Measurements from ENCODE around the gene PDGFB. TPM values are rescaled to one million over a fixed set of nuclear protein-coding genes. Genes with fewer than 3 reads are reported as not detected.
A peak's percentile ranks its signal among the peaks of the same experiment; 100 is the strongest.

Gene PDGFB
- total RNA-seq, 2 donors from 2014 or later: 21.9 to 22.0 TPM

DNA sequence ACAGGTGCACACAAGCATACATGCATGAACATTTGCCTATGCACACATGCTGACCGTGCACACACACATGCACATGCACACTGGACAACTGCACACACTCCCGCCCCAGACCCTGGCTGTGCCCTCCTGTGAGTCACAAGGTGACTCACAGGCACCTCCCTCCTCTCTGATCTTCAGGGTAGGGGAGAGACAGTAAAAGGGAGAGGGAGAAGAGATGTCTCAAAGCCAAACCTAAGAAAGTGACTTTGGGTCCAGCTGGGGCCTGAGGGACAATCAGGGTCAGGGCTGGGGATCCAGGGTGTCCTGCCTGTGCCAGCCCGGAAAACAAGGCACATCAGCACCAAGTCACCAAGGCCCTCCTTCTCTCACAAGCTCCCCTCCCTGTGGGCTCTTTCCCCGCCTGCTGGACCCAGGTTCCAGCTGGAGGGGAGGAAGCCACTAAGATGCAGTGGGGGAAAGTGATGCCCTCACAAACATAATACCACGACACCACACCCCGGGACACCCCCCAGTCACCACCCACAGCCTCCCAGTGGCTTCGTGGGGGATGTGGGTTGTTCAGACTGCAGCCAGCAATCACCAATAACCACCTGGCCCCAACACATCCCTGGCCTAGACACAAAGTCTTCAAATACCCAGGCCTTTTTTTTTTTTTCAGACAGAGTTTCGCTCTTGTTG, 39.3 kb downstream of the PDGFB start:
- no peaks in the 10 kb centered on the region for H3K27me3 ChIP-seq
- H3K27ac ChIP-seq: no peak overlapping the region
- TF ChIP-seq, protein P1, sequence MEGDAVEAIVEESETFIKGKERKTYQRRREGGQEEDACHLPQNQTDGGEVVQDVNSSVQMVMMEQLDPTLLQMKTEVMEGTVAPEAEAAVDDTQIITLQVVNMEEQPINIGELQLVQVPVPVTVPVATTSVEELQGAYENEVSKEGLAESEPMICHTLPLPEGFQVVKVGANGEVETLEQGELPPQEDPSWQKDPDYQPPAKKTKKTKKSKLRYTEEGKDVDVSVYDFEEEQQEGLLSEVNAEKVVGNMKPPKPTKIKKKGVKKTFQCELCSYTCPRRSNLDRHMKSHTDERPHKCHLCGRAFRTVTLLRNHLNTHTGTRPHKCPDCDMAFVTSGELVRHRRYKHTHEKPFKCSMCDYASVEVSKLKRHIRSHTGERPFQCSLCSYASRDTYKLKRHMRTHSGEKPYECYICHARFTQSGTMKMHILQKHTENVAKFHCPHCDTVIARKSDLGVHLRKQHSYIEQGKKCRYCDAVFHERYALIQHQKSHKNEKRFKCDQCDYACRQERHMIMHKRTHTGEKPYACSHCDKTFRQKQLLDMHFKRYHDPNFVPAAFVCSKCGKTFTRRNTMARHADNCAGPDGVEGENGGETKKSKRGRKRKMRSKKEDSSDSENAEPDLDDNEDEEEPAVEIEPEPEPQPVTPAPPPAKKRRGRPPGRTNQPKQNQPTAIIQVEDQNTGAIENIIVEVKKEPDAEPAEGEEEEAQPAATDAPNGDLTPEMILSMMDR (IDR thresholded peaks at IDR 0.05): no peak
- DNase-seq (ENCODE audit: low spot score): no peak
- no peak overlapping the region for H3K4me3 ChIP-seq
- H3K36me3 ChIP-seq: no peaks in the 10 kb centered on the region
- H3K4me1 ChIP-seq: no peaks in the 10 kb centered on the region
- no peaks in the 10 kb centered on the region for H3K9me3 ChIP-seq

DNA sequence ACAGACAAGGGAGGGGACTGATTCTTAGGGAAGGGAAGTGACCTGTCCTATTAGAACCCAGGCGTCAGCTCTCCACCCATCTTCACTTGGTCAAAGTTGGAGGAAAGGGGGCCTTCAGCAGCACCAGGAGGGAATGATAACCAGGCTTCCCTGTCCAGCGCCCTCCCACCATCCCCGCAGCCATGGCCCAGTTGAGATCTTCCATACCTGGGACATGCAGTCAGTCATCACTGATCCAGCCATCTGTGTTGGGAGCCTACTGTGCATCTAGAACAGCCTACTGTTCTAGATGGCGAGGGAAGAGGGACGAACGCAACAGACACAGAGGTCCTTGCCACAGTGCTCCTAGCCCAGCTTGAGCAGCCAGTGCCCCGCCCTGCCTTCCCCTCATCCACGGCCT, 40.6 kb downstream of the PDGFB start:
- H3K36me3 ChIP-seq: no peaks in the 10 kb centered on the region
- no peak for DNase-seq (ENCODE audit: low spot score)
- H3K27ac ChIP-seq: no peak overlapping the region
- TF ChIP-seq, protein P1 (IDR thresholded peaks at IDR 0.05): no peak
- no peak overlapping the region for H3K4me3 ChIP-seq
- H3K4me1 ChIP-seq: no peaks in the 10 kb centered on the region
- no peaks in the 10 kb centered on the region for H3K9me3 ChIP-seq
- H3K27me3 ChIP-seq: no peaks in the 10 kb centered on the region

DNA sequence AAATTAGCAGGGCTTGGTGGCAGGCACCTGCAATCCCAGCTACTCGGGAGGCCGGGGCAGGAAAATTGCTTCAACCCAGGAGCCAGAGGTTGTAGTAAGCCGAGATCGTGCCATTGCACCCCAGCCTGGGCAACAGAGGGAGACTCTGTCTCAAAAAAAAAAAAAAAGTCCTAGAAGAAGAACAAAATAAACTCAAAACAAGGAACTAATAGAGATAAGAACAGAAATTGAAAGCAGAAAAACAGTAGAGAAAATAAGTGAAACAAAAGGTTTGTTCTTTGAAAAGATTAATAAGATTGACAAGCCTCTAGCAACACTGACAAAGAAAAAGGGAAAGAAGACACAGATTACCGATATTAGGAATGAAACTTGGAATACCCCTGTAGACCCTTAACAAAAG, 47.2 kb downstream of the PDGFB start:
- no peak for DNase-seq (ENCODE audit: low spot score)
- no peaks in the 10 kb centered on the region for H3K4me1 ChIP-seq
- H3K9me3 ChIP-seq: peaks cover 0 to 4% of the 10 kb centered on the region in 2 donors
- no peaks in the 10 kb centered on the region for H3K27me3 ChIP-seq
- TF ChIP-seq, protein P1 (IDR thresholded peaks at IDR 0.05): no peak
- no peaks in the 10 kb centered on the region for H3K36me3 ChIP-seq
- H3K4me3 ChIP-seq: no peak overlapping the region
- H3K27ac ChIP-seq: no peak overlapping the region

DNA sequence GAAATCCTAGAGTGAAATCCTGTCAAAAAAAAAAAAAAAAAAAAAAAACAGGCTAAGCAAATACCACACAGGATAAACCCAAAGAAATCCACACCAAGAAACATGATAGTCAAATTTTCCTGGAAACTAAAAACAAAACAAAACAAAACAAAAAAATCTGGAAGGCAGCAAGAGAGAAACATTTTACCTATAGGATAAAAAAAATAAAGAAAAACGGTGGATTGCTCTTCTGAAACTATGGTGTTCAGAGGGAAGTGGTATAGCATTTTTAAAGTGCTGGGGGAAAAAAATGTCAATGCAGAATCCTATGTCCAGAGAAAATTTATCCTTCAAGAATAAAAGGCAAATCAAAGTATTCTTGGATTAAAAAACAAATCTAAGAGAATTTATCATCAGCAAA, 50.7 kb downstream of the PDGFB start:
- Histone ChIP-seq H3K36me3 (no peaks in the 10 kb centered on the region), H3K9me3 (peaks cover 0 to 4% of the 10 kb centered on the region in 2 donors), H3K27ac (no peak overlapping the region), H3K27me3 (no peaks in the 10 kb centered on the region), H3K4me1 (no peaks in the 10 kb centered on the region), H3K4me3 (no peak overlapping the region)
- no peak for DNase-seq (ENCODE audit: low spot score)
- TF ChIP-seq, protein P1 (IDR thresholded peaks at IDR 0.05): no peak

DNA sequence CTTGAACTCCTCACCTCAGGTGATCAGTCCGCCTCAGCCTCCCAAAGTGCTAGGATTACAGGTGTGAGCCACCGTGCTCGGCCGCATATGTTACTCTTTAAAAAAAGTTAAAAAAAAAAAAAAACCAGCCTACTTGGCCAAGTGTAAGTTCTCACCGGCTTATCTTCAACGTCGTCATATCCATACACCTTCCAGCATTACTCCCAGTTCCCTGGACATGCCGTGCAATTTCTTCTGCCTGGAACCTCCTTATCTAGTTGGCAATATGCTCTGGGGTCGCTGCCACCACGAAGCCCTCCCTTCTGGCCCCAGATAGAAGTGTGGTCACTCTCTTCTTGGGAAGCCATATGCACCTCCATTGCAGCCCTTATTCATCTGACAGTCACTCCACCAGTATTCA, 56.0 kb downstream of the PDGFB start:
- Histone ChIP-seq H3K36me3 (no peaks in the 10 kb centered on the region), H3K4me3 (no peak overlapping the region), H3K27me3 (no peaks in the 10 kb centered on the region), H3K9me3 (no peaks in the 10 kb centered on the region), H3K4me1 (peaks cover 0 to 24% of the 10 kb centered on the region in 2 donors), H3K27ac (no peak overlapping the region)
- TF ChIP-seq, protein P1 (IDR thresholded peaks at IDR 0.05): no peak
- no peak for DNase-seq (ENCODE audit: low spot score)

DNA sequence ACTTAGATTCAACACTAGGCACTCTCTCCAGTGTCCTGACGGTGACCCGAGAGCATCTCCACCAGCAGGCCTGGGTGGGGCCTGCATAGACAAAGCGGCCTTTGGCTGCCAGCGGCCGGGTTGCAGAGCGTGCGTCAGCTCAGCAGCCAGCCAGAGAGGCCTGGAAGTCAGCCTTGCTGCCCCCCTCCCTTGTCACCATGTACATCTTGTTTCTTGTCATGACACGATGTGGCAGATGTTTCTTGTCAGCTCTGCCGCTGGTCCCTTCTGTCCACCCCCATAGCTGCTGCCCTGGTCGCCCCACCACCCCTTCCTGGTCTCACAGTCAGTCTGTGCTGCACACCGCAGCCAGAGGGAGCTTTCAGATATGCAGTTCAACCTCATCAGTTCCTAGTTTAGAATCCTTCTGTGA, 59.2 kb downstream of the PDGFB start:
- peaks cover 0 to 34% of the 10 kb centered on the region in 2 donors for H3K4me1 ChIP-seq
- peak; percentile 93 for DNase-seq (ENCODE audit: low spot score)
- no peaks in the 10 kb centered on the region for H3K27me3 ChIP-seq
- no peak overlapping the region for H3K4me3 ChIP-seq
- TF ChIP-seq, protein P1 (IDR thresholded peaks at IDR 0.05): peak in 1 of 2 donors; percentile 77
- H3K27ac ChIP-seq: peak overlapping the region; percentile 78 to 83
- H3K36me3 ChIP-seq: no peaks in the 10 kb centered on the region
- no peaks in the 10 kb centered on the region for H3K9me3 ChIP-seq

Data from right atrium auricular region (tissue), 2 donors.